Stomach (tissue), 4 donors: ENCODE results near the gene KHK.

Experiments used
- CTCF ChIP-seq, 7 experiments: fragments of 450-650 bp in 4 of 7; fragments of 200-600 bp in 3 of 7; sonication (generic) in 3 of 7; IDR thresholded peaks; one replicate each; pipeline ENCODE4 v1.5.1; 2016 to 2019; ENCODE audit warnings: antibody characterized with exemption in 7 of 7, control low read depth in 2 of 7, mild to moderate bottlenecking in 1 of 7
- EP300 ChIP-seq: sonication (generic); formaldehyde crosslinking; IDR thresholded peaks from one replicate; pipeline ENCODE4 v1.6.1; 2017; ENCODE audit warnings: antibody characterized with exemption
- POLR2AphosphoS5 ChIP-seq, 3 donors: sonication (generic); formaldehyde crosslinking; IDR thresholded peaks; one replicate each; pipeline ENCODE4 v1.6.1; 2016; ENCODE audit warnings: antibody characterized with exemption in 3 of 3

DNA sequence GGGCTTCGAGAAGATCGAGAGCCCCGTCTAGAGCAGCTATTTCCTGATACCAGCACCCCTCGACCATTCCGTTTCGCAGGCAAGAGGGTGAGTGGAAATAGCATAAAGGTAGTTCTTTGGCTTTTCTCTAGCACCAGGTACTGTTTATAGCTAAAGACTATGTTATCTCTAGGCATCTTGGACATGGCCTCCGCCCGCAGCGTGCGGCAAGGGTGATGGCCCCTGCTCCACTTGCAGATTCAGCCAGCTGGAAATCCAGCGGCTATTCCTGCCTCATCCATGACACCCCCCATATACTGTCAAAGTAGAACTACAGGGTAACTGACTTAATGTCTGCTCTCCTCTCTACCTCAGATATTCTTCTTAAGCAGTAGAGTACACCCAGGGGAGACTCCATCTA, 31.9 kb upstream of the KHK start:
- TF ChIP-seq CTCF (IDR thresholded peaks at IDR 0.05): no peak
- TF ChIP-seq POLR2AphosphoS5 (IDR thresholded peaks at IDR 0.05): no peak
- TF ChIP-seq EP300: no peak
